A673 (cell line): ENCODE results near the gene ECI1. TPM values are rescaled to one million over a fixed set of nuclear protein-coding genes. Genes with fewer than 3 reads are reported as not detected.

ENCODE experiments used
- BruUV-seq: library from RNA; stranded (reverse); fragments of 400-500 nt; replicated peaks from 2 replicates; lab custom pipeline; 2021; lab: Mats Ljungman, UMichigan
- CTCF ChIA-PET: fragments of 300-600 bp; sonication (Branson Sonifier 250); formaldehyde crosslinking; loops from one replicate; lab custom pipeline; 2022; ENCODE audit warnings: antibody characterized with exemption; lab: Charles Lee
- POLR2A ChIA-PET: fragments of 300-600 bp; sonication (Branson Sonifier 250); formaldehyde crosslinking; loops from one replicate; lab custom pipeline; 2022; ENCODE audit warnings: antibody characterized with exemption; ENCODE audit not compliant: low non-redundant PET; lab: Charles Lee
- DNase-seq: peaks from one replicate; pipeline ENCODE4 v3.0.0-alpha.2; 2015; ENCODE audit warnings: low spot score
- H3K27ac ChIP-seq: fragments of 200-600 bp; sonication (generic); 2 replicates; pipeline ENCODE4 v1.5.1; 2016; ENCODE audit warnings: mixed run types, low read depth, mild to moderate bottlenecking, mixed read lengths, antibody characterized with exemption, low read length; ENCODE audit not compliant: poor library complexity, severe bottlenecking
- H3K27me3 ChIP-seq: fragments of 200-600 bp; sonication (generic); replicated peaks from 2 replicates; pipeline ENCODE4 v1.6.1; 2017; ENCODE audit warnings: mixed run types, low read depth, mild to moderate bottlenecking, mixed read lengths, antibody characterized with exemption, low read length; ENCODE audit not compliant: insufficient read depth, poor library complexity
- H3K36me3 ChIP-seq: fragments of 200-600 bp; sonication (generic); 2 replicates; pipeline ENCODE4 v1.6.1; 2016; ENCODE audit warnings: mixed run types, mild to moderate bottlenecking, mixed read lengths, antibody characterized with exemption, low read length; ENCODE audit not compliant: insufficient read depth, poor library complexity, severe bottlenecking
- H3K4me1 ChIP-seq: fragments of 200-600 bp; sonication (generic); 2 replicates; pipeline ENCODE4 v1.6.1; 2017; ENCODE audit warnings: mixed run types, mild to moderate bottlenecking, mixed read lengths, antibody characterized with exemption, low read length; ENCODE audit not compliant: insufficient read depth, poor library complexity, severe bottlenecking
- H3K4me3 ChIP-seq: fragments of 200-600 bp; sonication (generic); 2 replicates; pipeline ENCODE4 v1.5.1; 2016; ENCODE audit warnings: low read depth, mixed run types, mild to moderate bottlenecking, mixed read lengths, low read length; ENCODE audit not compliant: poor library complexity, severe bottlenecking
- H3K9me3 ChIP-seq: fragments of 200-600 bp; sonication (generic); 2 replicates; pipeline ENCODE4 v1.6.1; 2016; ENCODE audit warnings: mixed run types, low read depth, mild to moderate bottlenecking, mixed read lengths, antibody characterized with exemption, low read length; ENCODE audit not compliant: poor library complexity, severe bottlenecking
- EZH2 ChIP-seq: fragments of 200-600 bp; sonication (generic); IDR thresholded peaks from 2 replicates; pipeline ENCODE4 v1.6.1; 2017; ENCODE audit warnings: borderline replicate concordance, low read depth, mild to moderate bottlenecking, mixed read lengths, antibody characterized with exemption, low read length; ENCODE audit not compliant: poor library complexity, severe bottlenecking
- intact Hi-C: fragments of 100-400 bp; cut with micrococcal nuclease; formaldehyde crosslinking; loops from one replicate; pipeline ENCODE4 v1.10.0; 2022; ENCODE audit not compliant: unreplicated experiment
- total RNA-seq: library from RNA; stranded (reverse); gene quantifications from 2 replicates; pipeline ENCODE4 v1.2.3, GENCODE V29; 2021
- TF ChIP-seq, protein P1 (sequence below): fragments of 300-800, 200-600 bp; sonication (generic); conservative IDR thresholded peaks from 2 replicates; pipeline ENCODE4 v1.5.1; 2017; ENCODE audit warnings: low read depth, mild to moderate bottlenecking, antibody characterized with exemption, low read length, moderate library complexity, mixed read lengths

The ECI1 gene
- total RNA-seq, 1 experiment from 2014 or later, result 55.3 TPM

DNA sequence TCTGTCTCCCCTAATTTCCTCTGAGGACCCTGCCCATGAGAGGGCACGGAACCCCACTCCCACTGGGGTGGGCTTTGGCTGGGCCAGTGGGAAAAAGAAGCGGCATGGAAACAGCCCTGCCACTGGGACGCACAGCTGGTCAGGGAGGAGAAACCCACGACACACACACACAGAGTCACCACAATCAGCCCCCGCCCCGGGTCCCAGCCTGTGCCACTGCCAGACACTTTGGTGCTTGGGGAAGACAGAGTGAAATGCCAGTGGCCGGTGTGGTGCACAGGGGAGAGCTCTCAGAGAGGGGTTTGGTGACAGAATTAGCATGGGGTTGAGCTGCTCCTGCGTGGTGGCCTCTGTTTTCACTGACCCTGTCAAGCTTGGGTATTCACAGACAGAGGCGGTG, 47.2 kb upstream of the ECI1 start:
- Histone ChIP-seq H3K4me1 (no peaks in the 10 kb centered on the region), H3K36me3 (no peaks in the 10 kb centered on the region), H3K9me3 (no peaks in the 10 kb centered on the region), H3K27me3 (no peaks in the 10 kb centered on the region), H3K27ac (no peak overlapping the region), H3K4me3 (no peak overlapping the region)
- ChIA-PET POLR2A (interaction anchor here (0.6 kb wide), 1 partner anchor 26 kb away, joined by 13 read pairs; no protein-coding TSS in a partner anchor), CTCF (no interaction called here)
- intact Hi-C loops, result no loop called here
- no TSS peak for BruUV-seq
- TF ChIP-seq EZH2, result no peak
- TF ChIP-seq, protein P1, sequence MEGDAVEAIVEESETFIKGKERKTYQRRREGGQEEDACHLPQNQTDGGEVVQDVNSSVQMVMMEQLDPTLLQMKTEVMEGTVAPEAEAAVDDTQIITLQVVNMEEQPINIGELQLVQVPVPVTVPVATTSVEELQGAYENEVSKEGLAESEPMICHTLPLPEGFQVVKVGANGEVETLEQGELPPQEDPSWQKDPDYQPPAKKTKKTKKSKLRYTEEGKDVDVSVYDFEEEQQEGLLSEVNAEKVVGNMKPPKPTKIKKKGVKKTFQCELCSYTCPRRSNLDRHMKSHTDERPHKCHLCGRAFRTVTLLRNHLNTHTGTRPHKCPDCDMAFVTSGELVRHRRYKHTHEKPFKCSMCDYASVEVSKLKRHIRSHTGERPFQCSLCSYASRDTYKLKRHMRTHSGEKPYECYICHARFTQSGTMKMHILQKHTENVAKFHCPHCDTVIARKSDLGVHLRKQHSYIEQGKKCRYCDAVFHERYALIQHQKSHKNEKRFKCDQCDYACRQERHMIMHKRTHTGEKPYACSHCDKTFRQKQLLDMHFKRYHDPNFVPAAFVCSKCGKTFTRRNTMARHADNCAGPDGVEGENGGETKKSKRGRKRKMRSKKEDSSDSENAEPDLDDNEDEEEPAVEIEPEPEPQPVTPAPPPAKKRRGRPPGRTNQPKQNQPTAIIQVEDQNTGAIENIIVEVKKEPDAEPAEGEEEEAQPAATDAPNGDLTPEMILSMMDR, result no peak
- no peak for DNase-seq

DNA sequence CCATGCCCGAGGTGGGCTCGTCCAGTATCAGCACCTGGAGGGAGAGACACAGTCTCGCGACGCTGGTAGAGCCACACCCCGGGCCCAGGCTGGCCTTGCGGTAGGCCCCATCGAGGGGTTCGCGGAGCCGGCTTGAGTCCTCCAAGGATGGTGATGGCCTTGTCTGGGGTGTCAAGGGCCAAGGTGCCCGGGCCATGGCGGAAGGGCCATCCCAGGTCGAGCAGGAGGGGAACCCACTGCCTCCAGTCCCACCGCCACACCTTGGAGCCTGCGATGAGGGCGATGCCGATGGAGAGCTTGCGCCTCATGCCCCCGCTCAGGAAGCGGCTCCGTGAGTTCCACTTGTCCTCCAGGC, 46.1 kb upstream of the ECI1 start:
- H3K36me3 ChIP-seq, result no peaks in the 10 kb centered on the region
- intact Hi-C loops, result loop anchor here (2.0 kb wide), 1 partner anchor 203 kb away; no protein-coding TSS in a partner anchor

DNA sequence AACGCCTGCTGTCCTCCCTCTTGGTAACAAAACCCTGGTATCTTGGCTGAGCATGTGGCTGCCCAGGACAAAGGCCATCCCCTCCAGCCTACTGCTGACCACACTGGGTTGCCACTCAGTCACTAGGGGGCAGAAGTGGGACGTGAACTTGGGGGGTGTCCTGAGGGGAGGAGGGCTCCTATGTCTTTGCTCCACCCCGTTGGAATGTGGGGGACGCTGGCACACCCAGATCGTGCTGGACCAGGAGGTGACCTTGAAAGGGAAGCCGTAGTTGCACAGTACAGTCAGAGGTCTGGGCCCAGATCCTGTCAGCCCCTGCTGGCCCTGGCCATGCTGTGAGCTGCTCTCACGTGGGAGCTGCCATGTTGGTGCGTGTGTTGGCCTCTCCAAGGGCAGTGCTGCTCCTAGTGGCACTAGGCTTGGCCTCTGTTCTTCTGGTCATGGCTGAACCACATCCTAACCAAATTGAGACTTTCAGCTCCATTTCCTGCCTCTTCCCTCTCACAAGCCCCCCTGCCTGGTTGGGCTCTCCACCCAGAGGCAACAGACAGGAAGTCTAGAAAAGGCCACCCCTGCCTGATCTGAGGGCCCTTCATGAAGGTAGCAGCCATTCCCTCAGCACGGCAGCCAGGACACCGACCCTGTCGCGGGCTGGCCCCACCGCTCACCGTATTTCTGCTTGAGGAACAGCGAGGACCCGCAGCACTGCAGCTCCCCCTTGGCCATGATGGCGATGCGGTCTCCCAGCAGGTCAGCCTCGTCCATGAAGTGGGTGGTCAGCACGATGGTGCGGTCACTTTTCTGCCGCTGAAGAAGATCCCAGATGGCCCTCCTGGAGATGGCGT, 45.5 kb upstream of the ECI1 start:
- Histone ChIP-seq H3K9me3 (no peaks in the 10 kb centered on the region), H3K27me3 (no peaks in the 10 kb centered on the region), H3K36me3 (no peaks in the 10 kb centered on the region), H3K4me3 (no peak overlapping the region), H3K4me1 (no peaks in the 10 kb centered on the region), H3K27ac (no peak overlapping the region)
- ChIA-PET POLR2A (no interaction called here), CTCF (no interaction called here)
- no peak for TF ChIP-seq EZH2
- TF ChIP-seq, protein P1, result peak; percentile 59
- BruUV-seq, result no TSS peak
- intact Hi-C loops, result loop anchor here (2.0 kb wide), 1 partner anchor 204 kb away; no protein-coding TSS in a partner anchor
- peak; percentile 33 for DNase-seq

More for the DNA sequence above, 46.1 kb upstream of the ECI1 start:
- ChIA-PET CTCF (no interaction called here), POLR2A (no interaction called here)
- Histone ChIP-seq H3K27me3 (no peaks in the 10 kb centered on the region), H3K27ac (no peak overlapping the region), H3K4me1 (no peaks in the 10 kb centered on the region), H3K9me3 (no peaks in the 10 kb centered on the region), H3K4me3 (no peak overlapping the region)
- no TSS peak for BruUV-seq
- TF ChIP-seq, protein P1, result no peak
- no peak for TF ChIP-seq EZH2
- DNase-seq, result no peak
